SK-N-SH (cell line): Measurements from ENCODE around the gene SORD.

Experiments used
- POLR2AphosphoS5 ChIP-seq: IDR thresholded peaks from 2 replicates; pipeline ENCODE4 v1.6.1; 2012; ENCODE audit warnings: low read depth, low read length
- RAD21 ChIP-seq: IDR thresholded peaks from 2 replicates; pipeline ENCODE4 v1.6.1; 2012; ENCODE audit warnings: mild to moderate bottlenecking, low read length
- RCOR1 ChIP-seq: fragments of 150-350 bp; IDR thresholded peaks from 2 replicates; pipeline ENCODE4 v1.6.1; 2017; ENCODE audit warnings: antibody characterized with exemption, low read length
- TF ChIP-seq, protein P1 (sequence below): IDR thresholded peaks from 2 replicates; pipeline ENCODE4 v1.4.0; 2012; ENCODE audit warnings: low read depth, borderline replicate concordance
- TF ChIP-seq, protein P2 (sequence below): fragments of 150-350 bp; IDR thresholded peaks from 2 replicates; pipeline ENCODE4 v1.6.1; 2017; ENCODE audit warnings: antibody characterized with exemption, low read length, low read depth, borderline replicate concordance
- TF ChIP-seq, protein P3 (sequence below): fragments of 200-600 bp; sonication (generic); IDR thresholded peaks from 2 replicates; pipeline ENCODE4 v1.6.1; 2017; ENCODE audit warnings: antibody characterized with exemption, mild to moderate bottlenecking, moderate library complexity
- TF ChIP-seq, protein P4 (sequence below): IDR thresholded peaks from 2 replicates; pipeline ENCODE4; 2012
- TF ChIP-seq, protein P5 (sequence below): IDR thresholded peaks from 2 replicates; pipeline ENCODE4 v1.6.1; 2012; ENCODE audit warnings: mild to moderate bottlenecking, low read depth, low read length, moderate library complexity
- TF ChIP-seq, protein P6 (sequence below): fragments of 150-350 bp; IDR thresholded peaks from 2 replicates; pipeline ENCODE4 v1.6.1; 2016; ENCODE audit warnings: mild to moderate bottlenecking, low read depth, low read length

DNA sequence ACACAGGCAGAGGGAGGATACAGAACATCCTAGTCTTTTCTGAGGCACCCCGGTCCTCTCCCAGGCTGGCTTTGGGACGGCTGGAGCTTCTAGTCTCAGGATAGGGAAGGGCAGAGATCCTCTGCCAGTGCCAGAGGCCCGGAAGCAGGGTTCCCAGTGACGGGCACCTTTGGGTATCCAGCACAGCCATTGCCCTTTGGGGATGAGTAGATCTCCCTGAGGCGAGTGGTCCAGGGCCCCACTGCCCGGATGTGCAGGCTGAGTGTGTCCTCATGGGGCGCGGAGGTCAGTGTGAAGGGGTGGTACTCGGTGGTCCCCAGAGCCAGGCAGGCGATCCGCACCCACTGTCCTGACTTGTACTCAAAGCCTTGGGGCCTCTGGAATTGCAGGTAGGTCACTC is 72.7 kb downstream of the SORD start:
- TF ChIP-seq POLR2AphosphoS5 = no peak
- TF ChIP-seq, protein P1, sequence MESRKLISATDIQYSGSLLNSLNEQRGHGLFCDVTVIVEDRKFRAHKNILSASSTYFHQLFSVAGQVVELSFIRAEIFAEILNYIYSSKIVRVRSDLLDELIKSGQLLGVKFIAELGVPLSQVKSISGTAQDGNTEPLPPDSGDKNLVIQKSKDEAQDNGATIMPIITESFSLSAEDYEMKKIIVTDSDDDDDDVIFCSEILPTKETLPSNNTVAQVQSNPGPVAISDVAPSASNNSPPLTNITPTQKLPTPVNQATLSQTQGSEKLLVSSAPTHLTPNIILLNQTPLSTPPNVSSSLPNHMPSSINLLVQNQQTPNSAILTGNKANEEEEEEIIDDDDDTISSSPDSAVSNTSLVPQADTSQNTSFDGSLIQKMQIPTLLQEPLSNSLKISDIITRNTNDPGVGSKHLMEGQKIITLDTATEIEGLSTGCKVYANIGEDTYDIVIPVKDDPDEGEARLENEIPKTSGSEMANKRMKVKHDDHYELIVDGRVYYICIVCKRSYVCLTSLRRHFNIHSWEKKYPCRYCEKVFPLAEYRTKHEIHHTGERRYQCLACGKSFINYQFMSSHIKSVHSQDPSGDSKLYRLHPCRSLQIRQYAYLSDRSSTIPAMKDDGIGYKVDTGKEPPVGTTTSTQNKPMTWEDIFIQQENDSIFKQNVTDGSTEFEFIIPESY = no peak
- TF ChIP-seq, protein P2, sequence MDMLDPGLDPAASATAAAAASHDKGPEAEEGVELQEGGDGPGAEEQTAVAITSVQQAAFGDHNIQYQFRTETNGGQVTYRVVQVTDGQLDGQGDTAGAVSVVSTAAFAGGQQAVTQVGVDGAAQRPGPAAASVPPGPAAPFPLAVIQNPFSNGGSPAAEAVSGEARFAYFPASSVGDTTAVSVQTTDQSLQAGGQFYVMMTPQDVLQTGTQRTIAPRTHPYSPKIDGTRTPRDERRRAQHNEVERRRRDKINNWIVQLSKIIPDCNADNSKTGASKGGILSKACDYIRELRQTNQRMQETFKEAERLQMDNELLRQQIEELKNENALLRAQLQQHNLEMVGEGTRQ = no peak
- TF ChIP-seq, protein P3, sequence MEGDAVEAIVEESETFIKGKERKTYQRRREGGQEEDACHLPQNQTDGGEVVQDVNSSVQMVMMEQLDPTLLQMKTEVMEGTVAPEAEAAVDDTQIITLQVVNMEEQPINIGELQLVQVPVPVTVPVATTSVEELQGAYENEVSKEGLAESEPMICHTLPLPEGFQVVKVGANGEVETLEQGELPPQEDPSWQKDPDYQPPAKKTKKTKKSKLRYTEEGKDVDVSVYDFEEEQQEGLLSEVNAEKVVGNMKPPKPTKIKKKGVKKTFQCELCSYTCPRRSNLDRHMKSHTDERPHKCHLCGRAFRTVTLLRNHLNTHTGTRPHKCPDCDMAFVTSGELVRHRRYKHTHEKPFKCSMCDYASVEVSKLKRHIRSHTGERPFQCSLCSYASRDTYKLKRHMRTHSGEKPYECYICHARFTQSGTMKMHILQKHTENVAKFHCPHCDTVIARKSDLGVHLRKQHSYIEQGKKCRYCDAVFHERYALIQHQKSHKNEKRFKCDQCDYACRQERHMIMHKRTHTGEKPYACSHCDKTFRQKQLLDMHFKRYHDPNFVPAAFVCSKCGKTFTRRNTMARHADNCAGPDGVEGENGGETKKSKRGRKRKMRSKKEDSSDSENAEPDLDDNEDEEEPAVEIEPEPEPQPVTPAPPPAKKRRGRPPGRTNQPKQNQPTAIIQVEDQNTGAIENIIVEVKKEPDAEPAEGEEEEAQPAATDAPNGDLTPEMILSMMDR = no peak
- TF ChIP-seq, protein P4, sequence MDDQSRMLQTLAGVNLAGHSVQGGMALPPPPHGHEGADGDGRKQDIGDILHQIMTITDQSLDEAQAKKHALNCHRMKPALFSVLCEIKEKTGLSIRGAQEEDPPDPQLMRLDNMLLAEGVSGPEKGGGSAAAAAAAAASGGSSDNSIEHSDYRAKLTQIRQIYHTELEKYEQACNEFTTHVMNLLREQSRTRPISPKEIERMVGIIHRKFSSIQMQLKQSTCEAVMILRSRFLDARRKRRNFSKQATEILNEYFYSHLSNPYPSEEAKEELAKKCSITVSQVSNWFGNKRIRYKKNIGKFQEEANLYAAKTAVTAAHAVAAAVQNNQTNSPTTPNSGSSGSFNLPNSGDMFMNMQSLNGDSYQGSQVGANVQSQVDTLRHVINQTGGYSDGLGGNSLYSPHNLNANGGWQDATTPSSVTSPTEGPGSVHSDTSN = no peak
- TF ChIP-seq, protein P5, sequence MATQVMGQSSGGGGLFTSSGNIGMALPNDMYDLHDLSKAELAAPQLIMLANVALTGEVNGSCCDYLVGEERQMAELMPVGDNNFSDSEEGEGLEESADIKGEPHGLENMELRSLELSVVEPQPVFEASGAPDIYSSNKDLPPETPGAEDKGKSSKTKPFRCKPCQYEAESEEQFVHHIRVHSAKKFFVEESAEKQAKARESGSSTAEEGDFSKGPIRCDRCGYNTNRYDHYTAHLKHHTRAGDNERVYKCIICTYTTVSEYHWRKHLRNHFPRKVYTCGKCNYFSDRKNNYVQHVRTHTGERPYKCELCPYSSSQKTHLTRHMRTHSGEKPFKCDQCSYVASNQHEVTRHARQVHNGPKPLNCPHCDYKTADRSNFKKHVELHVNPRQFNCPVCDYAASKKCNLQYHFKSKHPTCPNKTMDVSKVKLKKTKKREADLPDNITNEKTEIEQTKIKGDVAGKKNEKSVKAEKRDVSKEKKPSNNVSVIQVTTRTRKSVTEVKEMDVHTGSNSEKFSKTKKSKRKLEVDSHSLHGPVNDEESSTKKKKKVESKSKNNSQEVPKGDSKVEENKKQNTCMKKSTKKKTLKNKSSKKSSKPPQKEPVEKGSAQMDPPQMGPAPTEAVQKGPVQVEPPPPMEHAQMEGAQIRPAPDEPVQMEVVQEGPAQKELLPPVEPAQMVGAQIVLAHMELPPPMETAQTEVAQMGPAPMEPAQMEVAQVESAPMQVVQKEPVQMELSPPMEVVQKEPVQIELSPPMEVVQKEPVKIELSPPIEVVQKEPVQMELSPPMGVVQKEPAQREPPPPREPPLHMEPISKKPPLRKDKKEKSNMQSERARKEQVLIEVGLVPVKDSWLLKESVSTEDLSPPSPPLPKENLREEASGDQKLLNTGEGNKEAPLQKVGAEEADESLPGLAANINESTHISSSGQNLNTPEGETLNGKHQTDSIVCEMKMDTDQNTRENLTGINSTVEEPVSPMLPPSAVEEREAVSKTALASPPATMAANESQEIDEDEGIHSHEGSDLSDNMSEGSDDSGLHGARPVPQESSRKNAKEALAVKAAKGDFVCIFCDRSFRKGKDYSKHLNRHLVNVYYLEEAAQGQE = no peak
- TF ChIP-seq, protein P6, sequence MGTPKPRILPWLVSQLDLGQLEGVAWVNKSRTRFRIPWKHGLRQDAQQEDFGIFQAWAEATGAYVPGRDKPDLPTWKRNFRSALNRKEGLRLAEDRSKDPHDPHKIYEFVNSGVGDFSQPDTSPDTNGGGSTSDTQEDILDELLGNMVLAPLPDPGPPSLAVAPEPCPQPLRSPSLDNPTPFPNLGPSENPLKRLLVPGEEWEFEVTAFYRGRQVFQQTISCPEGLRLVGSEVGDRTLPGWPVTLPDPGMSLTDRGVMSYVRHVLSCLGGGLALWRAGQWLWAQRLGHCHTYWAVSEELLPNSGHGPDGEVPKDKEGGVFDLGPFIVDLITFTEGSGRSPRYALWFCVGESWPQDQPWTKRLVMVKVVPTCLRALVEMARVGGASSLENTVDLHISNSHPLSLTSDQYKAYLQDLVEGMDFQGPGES = no peak
- no peak for TF ChIP-seq RAD21
- TF ChIP-seq RCOR1 = no peak
